Neural progenitor cell (in vitro differentiated cells): Measurements from ENCODE around the gene TECTA. TPM values are rescaled to one million over a fixed set of nuclear protein-coding genes. Genes with fewer than 3 reads are reported as not detected.
"Not testable (repeated sequence)": the region's sequence is repeated elsewhere in the genome, so short reads cannot be mapped to it uniquely, and the experiment has no call there.

ENCODE experiments used
- DNase-seq: peaks from one replicate; pipeline ENCODE4 v3.0.0-alpha.2; 2016; ENCODE audit warnings: low spot score
- H2AFZ ChIP-seq: fragments of 200-600 bp; sonication (generic); replicated peaks from 2 replicates; pipeline ENCODE4 v1.6.1; 2016; ENCODE audit warnings: antibody characterized with exemption
- H3F3A ChIP-seq: fragments of 200-600 bp; sonication (generic); 2 replicates; pipeline ENCODE4 v1.6.1; 2016; ENCODE audit warnings: antibody characterized with exemption, low read depth
- H3K27ac ChIP-seq: fragments of 200-600 bp; sonication (generic); 2 replicates; pipeline ENCODE4 v1.5.1; 2016; ENCODE audit warnings: mild to moderate bottlenecking
- H3K27me3 ChIP-seq: fragments of 200-600 bp; sonication (generic); 2 replicates; pipeline ENCODE4 v1.6.1; 2016; ENCODE audit warnings: mild to moderate bottlenecking, moderate library complexity
- H3K36me3 ChIP-seq: fragments of 200-600 bp; sonication (generic); 2 replicates; pipeline ENCODE4 v1.5.1; 2016
- H3K4me1 ChIP-seq: fragments of 200-600 bp; sonication (generic); 2 replicates; pipeline ENCODE4 v1.6.1; 2016; ENCODE audit warnings: mixed run types
- H3K4me2 ChIP-seq: fragments of 200-600 bp; sonication (generic); 2 replicates; pipeline ENCODE4 v1.6.1; 2016
- H3K4me3 ChIP-seq: fragments of 200-600 bp; sonication (generic); 2 replicates; pipeline ENCODE4 v1.5.1; 2016
- H3K79me2 ChIP-seq: fragments of 200-600 bp; sonication (generic); 2 replicates; pipeline ENCODE4 v1.6.1; 2016; ENCODE audit warnings: low read depth
- H3K9ac ChIP-seq: fragments of 200-600 bp; sonication (generic); 2 replicates; pipeline ENCODE4 v1.6.1; 2016
- H3K9me3 ChIP-seq: fragments of 200-600 bp; sonication (generic); 2 replicates; pipeline ENCODE4 v1.5.1; 2016; ENCODE audit warnings: low read depth
- H4K20me1 ChIP-seq: fragments of 200-600 bp; sonication (generic); 2 replicates; pipeline ENCODE4 v1.6.1; 2016; ENCODE audit warnings: low read depth
- H3K27ac Mint-ChIP-seq: 3 replicates; pipeline ENCODE4 v1.8.0; 2021; ENCODE audit warnings: mixed read lengths
- H3K27me3 Mint-ChIP-seq: 2 replicates; pipeline ENCODE4 v1.8.0; 2022; ENCODE audit warnings: low read depth, mild to moderate bottlenecking, inconsistent platforms, moderate library complexity, mixed read lengths; ENCODE audit not compliant: insufficient read depth
- H3K36me3 Mint-ChIP-seq: 3 replicates; pipeline ENCODE4 v1.8.0; 2021; ENCODE audit warnings: mixed read lengths
- H3K4me1 Mint-ChIP-seq: 3 replicates; pipeline ENCODE4 v1.8.0; 2021; ENCODE audit warnings: mixed read lengths
- H3K4me3 Mint-ChIP-seq: 3 replicates; pipeline ENCODE4 v1.8.0; 2021; ENCODE audit warnings: mild to moderate bottlenecking, moderate library complexity, mixed read lengths
- H3K9me3 Mint-ChIP-seq: 3 replicates; pipeline ENCODE4 v1.8.0; 2020; ENCODE audit warnings: mixed read lengths
- EZH2 ChIP-seq: fragments of 200-600 bp; sonication (generic); IDR thresholded peaks from 2 replicates; pipeline ENCODE4 v1.6.1; 2017; ENCODE audit warnings: antibody characterized with exemption, mild to moderate bottlenecking, moderate library complexity
- EZH2phosphoT487 ChIP-seq: fragments of 200-600 bp; sonication (generic); IDR thresholded peaks from 2 replicates; pipeline ENCODE4 v1.6.1; 2017; ENCODE audit warnings: antibody characterized with exemption
- total RNA-seq: library from RNA; depleted of rRNA; stranded (reverse); fragments of >200 nt; gene quantifications from 2 replicates; pipeline ENCODE4 v1.2.3, GENCODE V29; 2015; ENCODE audit warnings: low replicate concordance
- TF ChIP-seq, protein P1 (sequence below): fragments of 200-600 bp; sonication (generic); IDR thresholded peaks from 2 replicates; pipeline ENCODE4 v1.5.1; 2017; ENCODE audit warnings: antibody characterized with exemption, mild to moderate bottlenecking

TECTA gene
- total RNA-seq, 1 donor from 2014 or later, result 0.84 TPM

DNA sequence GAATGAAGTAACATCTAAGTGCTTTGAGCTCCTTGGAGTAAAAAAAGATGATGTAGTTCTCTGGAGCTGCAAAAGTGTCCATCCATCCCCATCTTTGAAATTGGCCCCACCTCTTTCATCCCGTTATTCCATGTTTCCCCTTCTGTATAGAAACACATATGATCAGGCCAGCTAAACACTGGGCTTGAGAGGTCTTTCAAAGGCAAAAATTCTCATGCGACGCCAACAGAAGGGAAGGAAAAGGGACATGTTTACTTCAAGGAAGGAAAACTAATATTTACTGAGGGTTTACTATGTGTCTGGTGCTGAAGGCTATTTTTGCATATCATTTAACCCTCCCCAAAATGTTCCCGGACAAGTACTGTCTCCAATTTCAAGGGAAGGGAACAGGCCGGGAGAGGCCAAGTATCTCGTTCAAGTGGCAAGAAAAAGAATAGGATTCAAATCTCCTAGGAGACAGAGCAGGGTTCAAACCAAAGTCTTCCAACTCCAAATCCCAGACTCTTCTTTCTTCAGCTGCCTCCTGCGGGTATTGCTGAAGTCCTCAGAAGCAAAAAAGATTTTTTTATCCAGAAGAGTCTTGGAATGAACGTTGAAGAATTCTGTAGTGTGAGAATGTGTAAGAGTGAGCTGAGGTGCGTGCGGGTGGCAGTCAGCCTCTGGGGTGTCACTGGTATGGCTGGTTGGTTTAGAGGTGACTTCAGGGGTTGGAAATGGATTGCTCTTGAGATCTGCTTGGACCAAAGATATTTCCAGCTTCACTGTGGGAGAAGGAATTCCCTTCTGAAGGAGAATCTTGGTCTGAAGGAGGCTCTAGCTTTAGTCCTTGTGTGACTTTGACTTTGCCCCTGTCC lies 10.1 kb downstream of the TECTA start:
- peaks cover 3% of the 10 kb centered on the region for H3K27me3 Mint-ChIP-seq
- no peak overlapping the region for H3K4me3 ChIP-seq
- peaks cover 6% of the 10 kb centered on the region for H3K4me1 ChIP-seq
- peaks cover 12% of the 10 kb centered on the region for H3K27me3 ChIP-seq
- H3K4me1 Mint-ChIP-seq, result peaks cover 34% of the 10 kb centered on the region
- no peaks in the 10 kb centered on the region for H3F3A ChIP-seq
- H3K9ac ChIP-seq, result no peak overlapping the region
- H3K4me3 Mint-ChIP-seq, result no peak overlapping the region
- DNase-seq, result no peak
- no peaks in the 10 kb centered on the region for H4K20me1 ChIP-seq
- TF ChIP-seq EZH2phosphoT487 (no peak), EZH2 (no peak)
- TF ChIP-seq, protein P1, sequence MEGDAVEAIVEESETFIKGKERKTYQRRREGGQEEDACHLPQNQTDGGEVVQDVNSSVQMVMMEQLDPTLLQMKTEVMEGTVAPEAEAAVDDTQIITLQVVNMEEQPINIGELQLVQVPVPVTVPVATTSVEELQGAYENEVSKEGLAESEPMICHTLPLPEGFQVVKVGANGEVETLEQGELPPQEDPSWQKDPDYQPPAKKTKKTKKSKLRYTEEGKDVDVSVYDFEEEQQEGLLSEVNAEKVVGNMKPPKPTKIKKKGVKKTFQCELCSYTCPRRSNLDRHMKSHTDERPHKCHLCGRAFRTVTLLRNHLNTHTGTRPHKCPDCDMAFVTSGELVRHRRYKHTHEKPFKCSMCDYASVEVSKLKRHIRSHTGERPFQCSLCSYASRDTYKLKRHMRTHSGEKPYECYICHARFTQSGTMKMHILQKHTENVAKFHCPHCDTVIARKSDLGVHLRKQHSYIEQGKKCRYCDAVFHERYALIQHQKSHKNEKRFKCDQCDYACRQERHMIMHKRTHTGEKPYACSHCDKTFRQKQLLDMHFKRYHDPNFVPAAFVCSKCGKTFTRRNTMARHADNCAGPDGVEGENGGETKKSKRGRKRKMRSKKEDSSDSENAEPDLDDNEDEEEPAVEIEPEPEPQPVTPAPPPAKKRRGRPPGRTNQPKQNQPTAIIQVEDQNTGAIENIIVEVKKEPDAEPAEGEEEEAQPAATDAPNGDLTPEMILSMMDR, result no peak
- no peaks in the 10 kb centered on the region for H3K36me3 ChIP-seq
- H3K9me3 Mint-ChIP-seq, result peaks cover 2% of the 10 kb centered on the region
- no peak overlapping the region for H3K27ac Mint-ChIP-seq
- H3K4me2 ChIP-seq, result no peak overlapping the region
- H3K9me3 ChIP-seq, result no peaks in the 10 kb centered on the region
- no peaks in the 10 kb centered on the region for H3K36me3 Mint-ChIP-seq
- H2AFZ ChIP-seq, result no peak overlapping the region
- H3K79me2 ChIP-seq, result no peaks in the 10 kb centered on the region
- no peak overlapping the region for H3K27ac ChIP-seq

- no peak overlapping the region for H3K4me3 Mint-ChIP-seq
- TF ChIP-seq EZH2phosphoT487, result no peak
- TF ChIP-seq, protein P1, result peak; percentile 70
- Histone ChIP-seq H3K9ac (no peak overlapping the region), H3K36me3 (no peaks in the 10 kb centered on the region), H3K4me1 (peaks cover 6% of the 10 kb centered on the region), H3K9me3 (no peaks in the 10 kb centered on the region), H3K79me2 (no peaks in the 10 kb centered on the region), H3K4me3 (no peak overlapping the region), H3K27ac (no peak overlapping the region), H3K27me3 (peaks cover 12% of the 10 kb centered on the region), H4K20me1 (no peaks in the 10 kb centered on the region), H3K4me2 (no peak overlapping the region), H2AFZ (no peak overlapping the region), H3F3A (no peaks in the 10 kb centered on the region)
- no peaks in the 10 kb centered on the region for H3K36me3 Mint-ChIP-seq
- no peak overlapping the region for H3K27ac Mint-ChIP-seq
- H3K27me3 Mint-ChIP-seq, result peaks cover 3% of the 10 kb centered on the region
- peaks cover 2% of the 10 kb centered on the region for H3K9me3 Mint-ChIP-seq
- DNase-seq, result peak; percentile 81
- peaks cover 42% of the 10 kb centered on the region for H3K4me1 Mint-ChIP-seq
Observed at GRCh38 chr11:121112498-121113455, 11.7 kb downstream of the TECTA start.

DNA sequence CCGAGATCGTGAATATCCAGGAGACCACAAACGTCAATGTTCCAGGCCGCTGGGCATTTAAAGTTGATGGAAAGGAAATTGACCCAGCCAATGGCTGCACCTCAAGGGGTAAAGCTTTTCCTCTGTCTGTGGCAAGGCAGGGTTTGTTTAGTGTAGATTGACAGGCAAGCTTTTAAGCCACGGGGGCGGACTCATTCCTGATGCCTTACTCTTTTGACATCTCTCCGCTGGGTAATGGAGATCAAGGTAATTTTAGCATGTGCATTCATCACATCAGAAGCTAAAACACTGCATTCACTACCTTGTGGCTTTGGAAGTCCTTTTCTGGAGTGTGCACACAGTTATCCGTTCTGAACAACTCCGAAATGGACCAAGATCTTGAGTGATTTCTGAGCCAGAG lies 12.6 kb downstream of the TECTA start:
- H3K36me3 ChIP-seq, result no peaks in the 10 kb centered on the region
- peaks cover 2% of the 10 kb centered on the region for H3K9me3 Mint-ChIP-seq
- no peak overlapping the region for H2AFZ ChIP-seq
- no peaks in the 10 kb centered on the region for H3K36me3 Mint-ChIP-seq
- H3K9me3 ChIP-seq, result no peaks in the 10 kb centered on the region
- no peak overlapping the region for H3K4me3 ChIP-seq
- no peak overlapping the region for H3K9ac ChIP-seq
- no peaks in the 10 kb centered on the region for H4K20me1 ChIP-seq
- no peak overlapping the region for H3K27ac Mint-ChIP-seq
- H3K4me3 Mint-ChIP-seq, result no peak overlapping the region
- no peak overlapping the region for H3K27ac ChIP-seq
- TF ChIP-seq EZH2phosphoT487, result no peak
- TF ChIP-seq EZH2, result no peak
- H3K79me2 ChIP-seq, result no peaks in the 10 kb centered on the region
- peaks cover 12% of the 10 kb centered on the region for H3K27me3 ChIP-seq
- peaks cover 3% of the 10 kb centered on the region for H3K27me3 Mint-ChIP-seq
- peak; percentile 35 for DNase-seq
- no peak overlapping the region for H3K4me2 ChIP-seq
- peaks cover 6% of the 10 kb centered on the region for H3K4me1 ChIP-seq
- no peaks in the 10 kb centered on the region for H3F3A ChIP-seq
- peaks cover 46% of the 10 kb centered on the region for H3K4me1 Mint-ChIP-seq

DNA sequence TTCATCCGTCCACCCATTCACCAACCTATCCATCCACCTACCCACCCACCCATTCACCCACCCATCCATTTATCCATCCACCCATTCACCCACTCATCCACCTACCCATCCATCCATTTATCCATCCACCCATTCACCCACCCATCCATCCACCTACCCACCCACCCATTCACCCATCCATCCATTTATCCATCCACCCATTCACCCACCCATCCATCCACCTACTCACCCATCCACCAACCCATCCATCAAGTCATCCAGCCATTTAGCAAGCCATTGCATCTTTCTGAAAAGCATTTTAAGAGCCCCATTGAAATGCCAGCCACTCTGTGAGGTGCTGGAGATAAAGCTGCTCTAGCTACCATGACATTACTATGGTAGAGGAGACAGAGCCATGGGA lies 14.0 kb downstream of the TECTA start:
- not testable (repeated sequence) for H3K36me3 Mint-ChIP-seq, H3K79me2 ChIP-seq, H3K27ac Mint-ChIP-seq, H3K4me3 ChIP-seq, H3K27ac ChIP-seq, H3K9ac ChIP-seq, H3K4me2 ChIP-seq, H3K9me3 ChIP-seq, H3K36me3 ChIP-seq, H3K4me1 ChIP-seq, H3F3A ChIP-seq, H3K9me3 Mint-ChIP-seq, H3K27me3 Mint-ChIP-seq, DNase-seq, H3K4me3 Mint-ChIP-seq, H4K20me1 ChIP-seq, H2AFZ ChIP-seq
- peaks cover 12% of the 10 kb centered on the region for H3K27me3 ChIP-seq
- H3K4me1 Mint-ChIP-seq, result peaks cover 55% of the 10 kb centered on the region
